Measurements from ENCODE around the gene USP2. TPM values are rescaled to one million over a fixed set of nuclear protein-coding genes. Genes with fewer than 3 reads are reported as not detected.

Gene USP2
- total RNA-seq, 1 donor from 2014 or later = 0.26 TPM

GRCh38 chr11:119337581-119338317, 43.7 kb downstream of the USP2 start:
- no peak for DNase-seq (ENCODE audit: low read depth)
- H3K27me3 ChIP-seq (ENCODE audit: control insufficient read depth, insufficient read depth, low read length) = peaks cover 14% of the 10 kb centered on the region
- no peak overlapping the region for H3K4me3 ChIP-seq (ENCODE audit: low read depth, low read length)
- no peak for TF ChIP-seq CTCF (IDR thresholded peaks at IDR 0.05; ENCODE audit: insufficient read depth, low read length, severe bottlenecking)
- no peak for FAIRE-seq
- H3K36me3 ChIP-seq (ENCODE audit: control insufficient read depth, insufficient read depth, low read length) = peaks cover 5% of the 10 kb centered on the region

- H3K36me3 ChIP-seq (ENCODE audit: control insufficient read depth, insufficient read depth, low read length) = peaks cover 5% of the 10 kb centered on the region
- peaks cover 11% of the 10 kb centered on the region for H3K27me3 ChIP-seq (ENCODE audit: control insufficient read depth, insufficient read depth, low read length)
- DNase-seq (ENCODE audit: low read depth) = no peak
- no peak for TF ChIP-seq CTCF (IDR thresholded peaks at IDR 0.05; ENCODE audit: insufficient read depth, low read length, severe bottlenecking)
- no peak for FAIRE-seq
- no peak overlapping the region for H3K4me3 ChIP-seq (ENCODE audit: low read depth, low read length)
These were observed 44.6 kb downstream of the USP2 start for GRCh38 chr11:119336744-119337469.

- peaks cover 6% of the 10 kb centered on the region for H3K27me3 ChIP-seq (ENCODE audit: control insufficient read depth, insufficient read depth, low read length)
- H3K4me3 ChIP-seq (ENCODE audit: low read depth, low read length) = no peak overlapping the region
- peaks cover 5% of the 10 kb centered on the region for H3K36me3 ChIP-seq (ENCODE audit: control insufficient read depth, insufficient read depth, low read length)
- DNase-seq (ENCODE audit: low read depth) = no peak
- FAIRE-seq = peak; percentile 43
- TF ChIP-seq CTCF (IDR thresholded peaks at IDR 0.05; ENCODE audit: insufficient read depth, low read length, severe bottlenecking) = no peak
These were observed 45.6 kb downstream of the USP2 start for GRCh38 chr11:119335655-119336543.

- H3K4me3 ChIP-seq (ENCODE audit: low read depth, low read length) = peak overlapping the region; percentile 75
- peaks cover 4% of the 10 kb centered on the region for H3K27me3 ChIP-seq (ENCODE audit: control insufficient read depth, insufficient read depth, low read length)
- FAIRE-seq = no peak
- peaks cover 5% of the 10 kb centered on the region for H3K36me3 ChIP-seq (ENCODE audit: control insufficient read depth, insufficient read depth, low read length)
- DNase-seq (ENCODE audit: low read depth) = no peak
- TF ChIP-seq CTCF (IDR thresholded peaks at IDR 0.05; ENCODE audit: insufficient read depth, low read length, severe bottlenecking) = no peak
These were observed 46.3 kb downstream of the USP2 start for GRCh38 chr11:119335091-119335654.

- DNase-seq (ENCODE audit: low read depth) (peak; percentile 94), FAIRE-seq (peak; percentile 76)
- Histone ChIP-seq H3K36me3 (ENCODE audit: control insufficient read depth, insufficient read depth, low read length) (peaks cover 5% of the 10 kb centered on the region), H3K4me3 (ENCODE audit: low read depth, low read length) (peak within 1 kb of the TSS; percentile 75), H3K27me3 (ENCODE audit: control insufficient read depth, insufficient read depth, low read length) (peaks cover 2% of the 10 kb centered on the region)
- no peak for TF ChIP-seq CTCF (IDR thresholded peaks at IDR 0.05; ENCODE audit: insufficient read depth, low read length, severe bottlenecking)
These were observed 47.1 kb downstream of the USP2 start, which contains the start of gene RNF26 for GRCh38 chr11:119334174-119334930. RNF26 (plus strand) TSS chr11:119334527; CDS start chr11:119335123, 596 bp downstream.

Data from bronchial epithelial cell (primary cell).